ENCODE data around the gene DOC2B. TPM values are rescaled to one million over a fixed set of nuclear protein-coding genes. Genes with fewer than 3 reads are reported as not detected.
A peak's percentile ranks its signal among the peaks of the same experiment; 100 is the strongest.
"Not testable (repeated sequence)": the region's sequence is repeated elsewhere in the genome, so short reads cannot be mapped to it uniquely, and the experiment has no call there.

Gene DOC2B
- total and polyA plus RNA-seq, 2 donors, result 2.9 to 4.4 TPM

DNA sequence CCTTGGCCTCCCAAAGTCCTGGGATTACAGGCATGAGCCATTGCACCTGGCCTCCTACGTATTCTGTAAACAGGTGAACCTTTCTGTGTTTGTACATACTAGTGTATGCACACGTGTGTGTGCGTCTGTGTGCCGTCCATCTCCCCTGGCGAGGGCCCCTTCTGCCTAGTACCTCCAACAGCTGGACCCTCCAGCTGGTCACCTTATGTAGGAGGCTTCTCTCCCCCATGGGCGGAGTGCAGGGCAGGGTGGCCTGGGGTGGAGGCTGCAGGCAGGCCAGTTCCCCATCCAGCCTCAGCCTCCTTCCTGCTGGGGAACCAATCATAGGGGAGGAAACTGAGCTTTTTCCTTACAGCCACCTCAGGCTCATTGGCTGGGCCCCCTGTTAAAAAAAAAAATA, 24.4 kb upstream of the DOC2B start:
- no peak overlapping the region for H3K4me3 ChIP-seq (ENCODE audit: low read length in 2 of 2)
- WGBS, result 98% methylated on average over 6 of the region's 6 CpGs
- H3K9me3 ChIP-seq (ENCODE audit: control insufficient read depth in 2 of 2, insufficient read depth in 1 of 2, low read length in 1 of 2), result peaks cover 0 to 7% of the 10 kb centered on the region in 2 donors
- no peaks in the 10 kb centered on the region for H3K36me3 ChIP-seq (ENCODE audit: control insufficient read depth in 2 of 2, insufficient read depth in 2 of 2, low read length in 1 of 2)
- no peak overlapping the region for H3K27ac ChIP-seq (ENCODE audit: low read depth in 1 of 2, low read length in 1 of 2)
- H3K27me3 ChIP-seq (ENCODE audit: control insufficient read depth in 2 of 2, insufficient read depth in 1 of 2, low read length in 1 of 2), result no peaks in the 10 kb centered on the region
- DNase-seq (ENCODE audit: low read depth in 6 of 9, low spot score in 9 of 9), result no peak
- H3K4me1 ChIP-seq (ENCODE audit: control insufficient read depth in 2 of 2, insufficient read depth in 2 of 2, low read length in 2 of 2), result peaks cover 0 to 2% of the 10 kb centered on the region in 2 donors

DNA sequence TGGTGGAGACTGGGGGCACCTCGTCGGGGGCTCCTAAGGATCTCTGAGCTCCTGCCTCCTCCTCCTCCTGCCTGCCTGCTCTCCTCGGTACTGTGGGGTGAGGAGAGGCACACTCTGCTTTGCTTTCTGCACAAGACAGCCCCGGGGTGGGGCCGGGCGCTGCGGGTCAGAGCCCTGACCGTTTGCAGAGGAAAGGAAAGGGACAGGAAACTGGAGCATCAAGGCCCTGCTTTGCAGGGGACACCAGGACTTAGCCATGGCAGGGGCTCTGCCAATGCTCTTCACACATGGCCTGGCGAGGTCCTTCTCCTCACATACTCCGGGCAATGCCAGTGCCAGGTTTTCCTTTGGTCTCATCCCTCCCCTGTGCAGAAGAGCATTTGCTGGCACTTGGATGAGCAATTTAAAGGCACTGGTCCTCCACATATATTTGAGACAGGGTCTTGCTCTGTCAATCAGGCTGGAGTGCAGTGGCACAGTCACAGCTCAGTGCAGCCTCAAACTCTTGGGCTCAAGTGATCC, 23.8 kb upstream of the DOC2B start:
- no peak for DNase-seq (ENCODE audit: low read depth in 6 of 9, low spot score in 9 of 9)
- H3K9me3 ChIP-seq (ENCODE audit: control insufficient read depth in 2 of 2, insufficient read depth in 1 of 2, low read length in 1 of 2), result peaks cover 0 to 7% of the 10 kb centered on the region in 2 donors
- H3K27ac ChIP-seq (ENCODE audit: low read depth in 1 of 2, low read length in 1 of 2), result no peak overlapping the region

DNA sequence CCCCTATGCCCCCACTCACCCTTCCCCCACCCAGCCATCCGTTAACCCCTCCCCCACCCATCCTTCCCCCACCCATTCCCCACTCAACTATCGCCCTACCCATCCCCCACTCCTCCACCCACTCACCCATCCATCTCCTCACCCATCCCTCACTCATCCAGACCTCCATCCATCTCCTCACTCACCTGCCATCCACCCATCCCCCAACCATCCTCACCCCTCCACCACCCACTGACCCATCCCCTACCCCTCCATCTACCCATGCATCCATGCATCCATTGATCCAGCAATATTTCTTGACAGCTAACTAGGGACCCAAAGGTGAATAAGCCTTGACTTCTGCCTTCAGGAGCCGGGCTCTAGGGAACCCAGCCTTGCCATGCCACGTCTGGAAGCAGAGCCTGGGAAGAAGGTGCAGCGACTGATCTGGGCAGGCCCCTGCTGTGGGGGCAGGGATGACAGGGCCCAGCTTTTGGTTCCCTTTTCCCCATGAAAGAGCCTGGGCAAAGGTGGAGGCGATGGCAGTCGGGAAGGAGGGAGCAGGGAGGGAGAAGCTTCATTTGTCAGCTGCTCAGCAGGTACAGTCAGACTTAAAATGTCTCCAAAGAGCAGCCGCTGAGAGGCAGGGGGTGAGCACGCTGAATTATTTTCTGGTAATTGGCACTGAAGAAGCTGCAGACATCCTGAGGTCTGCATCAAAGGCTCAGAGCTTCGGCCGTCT, 23.1 kb upstream of the DOC2B start:
- H3K27ac ChIP-seq (ENCODE audit: low read depth in 1 of 2, low read length in 1 of 2), result no peak overlapping the region
- WGBS, result 71% methylated on average over 11 of the region's 11 CpGs

More for the DNA sequence above, 23.8 kb upstream of the DOC2B start:
- Histone ChIP-seq H3K36me3 (ENCODE audit: control insufficient read depth in 2 of 2, insufficient read depth in 2 of 2, low read length in 1 of 2) (no peaks in the 10 kb centered on the region), H3K4me3 (ENCODE audit: low read length in 2 of 2) (no peak overlapping the region), H3K27me3 (ENCODE audit: control insufficient read depth in 2 of 2, insufficient read depth in 1 of 2, low read length in 1 of 2) (no peaks in the 10 kb centered on the region), H3K4me1 (ENCODE audit: control insufficient read depth in 2 of 2, insufficient read depth in 2 of 2, low read length in 2 of 2) (peaks cover 0 to 7% of the 10 kb centered on the region in 2 donors)
- 56% methylated on average over 10 of the region's 10 CpGs for WGBS

DNA sequence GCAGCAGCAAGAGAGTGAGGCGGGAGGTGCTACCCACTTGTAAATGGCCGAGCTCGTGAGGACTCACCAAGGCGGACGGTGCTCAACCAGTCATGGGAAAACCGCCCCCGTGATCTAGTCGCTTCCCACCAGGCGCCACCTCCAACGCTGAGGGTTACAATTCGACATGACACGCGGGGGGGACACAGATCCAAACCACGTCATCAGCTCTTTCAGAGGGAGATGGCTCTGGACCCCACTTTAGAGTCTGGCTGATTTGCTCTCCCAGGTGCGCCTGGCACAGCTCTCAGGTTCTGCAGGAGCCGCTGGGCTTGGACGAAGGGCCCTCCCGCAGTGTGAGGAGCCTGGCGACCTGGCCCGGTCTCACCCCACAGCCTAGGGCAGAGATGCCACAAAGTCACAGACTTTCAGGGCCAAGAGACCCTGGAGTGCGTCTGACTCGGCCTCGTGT, 21.1 kb upstream of the DOC2B start:
- no peak for DNase-seq (ENCODE audit: low read depth in 6 of 9, low spot score in 9 of 9)
- Histone ChIP-seq H3K4me1 (ENCODE audit: control insufficient read depth in 2 of 2, insufficient read depth in 2 of 2, low read length in 2 of 2) (peaks cover 0 to 12% of the 10 kb centered on the region in 2 donors), H3K9me3 (ENCODE audit: control insufficient read depth in 2 of 2, insufficient read depth in 1 of 2, low read length in 1 of 2) (peaks cover 1 to 10% of the 10 kb centered on the region in 2 donors), H3K27me3 (ENCODE audit: control insufficient read depth in 2 of 2, insufficient read depth in 1 of 2, low read length in 1 of 2) (no peaks in the 10 kb centered on the region), H3K27ac (ENCODE audit: low read depth in 1 of 2, low read length in 1 of 2) (no peak overlapping the region), H3K4me3 (ENCODE audit: low read length in 2 of 2) (no peak overlapping the region), H3K36me3 (ENCODE audit: control insufficient read depth in 2 of 2, insufficient read depth in 2 of 2, low read length in 1 of 2) (no peaks in the 10 kb centered on the region)
- WGBS, result 87% methylated on average over 23 of the region's 23 CpGs

More for the DNA sequence above, 23.1 kb upstream of the DOC2B start:
- Histone ChIP-seq H3K4me3 (ENCODE audit: low read length in 2 of 2) (no peak overlapping the region), H3K4me1 (ENCODE audit: control insufficient read depth in 2 of 2, insufficient read depth in 2 of 2, low read length in 2 of 2) (peaks cover 0 to 11% of the 10 kb centered on the region in 2 donors), H3K27me3 (ENCODE audit: control insufficient read depth in 2 of 2, insufficient read depth in 1 of 2, low read length in 1 of 2) (no peaks in the 10 kb centered on the region), H3K9me3 (ENCODE audit: control insufficient read depth in 2 of 2, insufficient read depth in 1 of 2, low read length in 1 of 2) (peaks cover 0 to 7% of the 10 kb centered on the region in 2 donors), H3K36me3 (ENCODE audit: control insufficient read depth in 2 of 2, insufficient read depth in 2 of 2, low read length in 1 of 2) (no peaks in the 10 kb centered on the region)
- DNase-seq (ENCODE audit: low read depth in 6 of 9, low spot score in 9 of 9), result no peak

DNA sequence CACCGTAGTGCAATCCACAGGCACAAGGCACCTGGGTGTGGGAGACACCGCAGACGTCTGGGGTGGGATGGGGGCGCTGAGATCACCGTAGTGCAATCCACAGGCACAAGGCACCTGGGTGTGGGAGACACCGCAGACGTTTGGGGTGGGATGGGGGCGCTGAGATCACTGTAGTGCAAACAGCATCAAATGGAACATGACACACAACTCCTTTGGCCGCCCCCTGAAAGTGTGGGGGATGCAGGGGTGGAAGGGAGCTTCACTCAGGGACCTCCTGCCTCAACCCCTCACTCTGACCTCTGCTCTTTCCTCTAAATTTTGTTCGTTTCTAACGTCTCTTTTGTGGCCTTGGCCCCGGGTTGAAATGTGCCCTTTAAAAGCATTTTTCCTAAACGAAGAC, 20.3 kb upstream of the DOC2B start:
- not testable (repeated sequence) for H3K27me3 ChIP-seq (ENCODE audit: control insufficient read depth in 2 of 2, insufficient read depth in 1 of 2, low read length in 1 of 2); DNase-seq (ENCODE audit: low read depth in 6 of 9, low spot score in 9 of 9); H3K27ac ChIP-seq (ENCODE audit: low read depth in 1 of 2, low read length in 1 of 2); H3K4me3 ChIP-seq (ENCODE audit: low read length in 2 of 2); H3K36me3 ChIP-seq (ENCODE audit: control insufficient read depth in 2 of 2, insufficient read depth in 2 of 2, low read length in 1 of 2)
- WGBS, result 85% methylated on average over 11 of the region's 13 CpGs
- Histone ChIP-seq H3K9me3 (ENCODE audit: control insufficient read depth in 2 of 2, insufficient read depth in 1 of 2, low read length in 1 of 2) (peaks cover 1 to 11% of the 10 kb centered on the region in 2 donors), H3K4me1 (ENCODE audit: control insufficient read depth in 2 of 2, insufficient read depth in 2 of 2, low read length in 2 of 2) (peaks cover 0 to 12% of the 10 kb centered on the region in 2 donors)

DNA sequence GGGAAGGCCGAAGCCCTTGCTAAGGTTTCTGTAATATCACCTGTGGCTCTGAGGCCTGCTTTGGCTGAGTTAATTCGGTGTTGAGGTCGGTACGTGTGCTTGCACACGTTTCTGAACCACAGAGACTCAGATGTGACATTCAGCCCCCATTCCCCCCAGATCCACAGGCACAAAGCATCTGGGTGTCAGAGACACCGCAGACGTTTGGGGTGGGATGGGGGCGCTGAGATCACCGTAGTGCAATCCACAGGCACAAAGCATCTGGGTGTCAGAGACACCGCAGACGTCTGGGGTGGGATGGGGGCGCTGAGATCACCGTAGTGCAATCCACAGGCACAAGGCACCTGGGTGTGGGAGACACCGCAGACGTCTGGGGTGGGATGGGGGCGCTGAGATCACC, 19.8 kb upstream of the DOC2B start:
- H3K4me3 ChIP-seq (ENCODE audit: low read length in 2 of 2); H3K36me3 ChIP-seq (ENCODE audit: control insufficient read depth in 2 of 2, insufficient read depth in 2 of 2, low read length in 1 of 2); H3K27me3 ChIP-seq (ENCODE audit: control insufficient read depth in 2 of 2, insufficient read depth in 1 of 2, low read length in 1 of 2); H3K27ac ChIP-seq (ENCODE audit: low read depth in 1 of 2, low read length in 1 of 2); DNase-seq (ENCODE audit: low read depth in 6 of 9, low spot score in 9 of 9): not testable (repeated sequence)
- 90% methylated on average over 14 of the region's 16 CpGs for WGBS
- Histone ChIP-seq H3K9me3 (ENCODE audit: control insufficient read depth in 2 of 2, insufficient read depth in 1 of 2, low read length in 1 of 2) (peaks cover 1 to 11% of the 10 kb centered on the region in 2 donors), H3K4me1 (ENCODE audit: control insufficient read depth in 2 of 2, insufficient read depth in 2 of 2, low read length in 2 of 2) (peaks cover 0 to 12% of the 10 kb centered on the region in 2 donors)

DNA sequence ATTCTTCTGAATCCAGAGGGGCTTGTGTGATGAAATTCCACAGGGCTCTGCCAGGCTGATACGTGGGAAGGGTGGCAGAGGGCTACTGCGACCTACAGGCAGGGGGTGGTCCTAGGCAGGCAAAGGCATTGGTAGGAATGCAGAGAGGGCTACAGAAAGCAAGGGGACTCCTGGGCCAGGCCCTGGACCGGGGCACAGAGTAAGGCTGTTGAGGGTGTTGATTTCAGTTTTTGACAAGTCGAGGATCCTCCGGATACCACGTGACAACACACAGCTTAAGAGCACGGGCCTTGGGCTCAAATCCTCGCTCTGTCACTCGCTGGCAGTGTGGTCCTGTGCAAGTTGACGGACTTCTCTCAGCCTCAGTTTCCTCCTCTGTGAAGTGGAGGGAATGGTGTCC, 19.1 kb upstream of the DOC2B start:
- DNase-seq (ENCODE audit: low read depth in 6 of 9, low spot score in 9 of 9), result no peak
- Histone ChIP-seq H3K9me3 (ENCODE audit: control insufficient read depth in 2 of 2, insufficient read depth in 1 of 2, low read length in 1 of 2) (peaks cover 1 to 11% of the 10 kb centered on the region in 2 donors), H3K4me1 (ENCODE audit: control insufficient read depth in 2 of 2, insufficient read depth in 2 of 2, low read length in 2 of 2) (peaks cover 0 to 12% of the 10 kb centered on the region in 2 donors), H3K4me3 (ENCODE audit: low read length in 2 of 2) (no peak overlapping the region), H3K36me3 (ENCODE audit: control insufficient read depth in 2 of 2, insufficient read depth in 2 of 2, low read length in 1 of 2) (no peaks in the 10 kb centered on the region), H3K27ac (ENCODE audit: low read depth in 1 of 2, low read length in 1 of 2) (peak overlapping the region in 1 of 2 donors; percentile 67), H3K27me3 (ENCODE audit: control insufficient read depth in 2 of 2, insufficient read depth in 1 of 2, low read length in 1 of 2) (no peaks in the 10 kb centered on the region)
- WGBS, result 90% methylated on average over 10 of the region's 10 CpGs

DNA sequence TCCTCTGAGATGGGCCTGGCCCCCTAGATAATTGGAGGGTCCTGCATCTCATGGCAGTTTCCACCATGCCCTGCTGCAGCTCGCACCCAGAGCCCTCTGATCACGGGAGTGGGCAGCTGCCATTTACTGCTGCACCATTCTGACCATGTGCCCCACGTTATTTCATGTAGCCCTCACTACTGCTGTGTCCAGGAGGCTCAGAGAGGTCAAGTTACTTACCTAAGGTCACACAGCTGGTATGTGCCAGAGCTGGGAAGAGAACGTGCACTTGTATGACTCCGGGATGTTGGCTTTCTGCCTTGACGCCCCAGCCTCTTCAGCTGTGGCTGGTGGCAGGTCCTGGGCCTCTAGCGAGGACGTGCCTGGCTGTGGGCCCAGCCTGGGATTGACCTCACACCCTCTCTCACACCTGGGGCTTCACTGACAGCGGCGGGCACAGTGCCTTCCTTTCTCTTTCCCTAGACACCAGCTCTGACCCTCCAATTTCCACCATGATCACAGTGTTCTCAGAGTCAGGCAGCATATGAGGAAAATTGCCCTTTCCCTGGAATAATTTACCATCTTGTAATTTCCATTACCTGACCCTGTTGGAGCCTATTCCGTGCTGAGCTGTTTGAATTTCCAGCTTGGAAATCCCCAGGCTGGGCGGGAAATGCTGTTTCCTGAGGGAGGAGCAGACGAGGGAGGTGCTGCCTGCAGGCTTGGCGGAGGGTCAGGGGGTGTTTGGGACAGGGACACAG, 18.5 kb upstream of the DOC2B start:
- H3K9me3 ChIP-seq (ENCODE audit: control insufficient read depth in 2 of 2, insufficient read depth in 1 of 2, low read length in 1 of 2), result peaks cover 1 to 11% of the 10 kb centered on the region in 2 donors
- H3K36me3 ChIP-seq (ENCODE audit: control insufficient read depth in 2 of 2, insufficient read depth in 2 of 2, low read length in 1 of 2), result no peaks in the 10 kb centered on the region
- H3K27ac ChIP-seq (ENCODE audit: low read depth in 1 of 2, low read length in 1 of 2), result peak overlapping the region in 1 of 2 donors; percentile 67
- no peak overlapping the region for H3K4me3 ChIP-seq (ENCODE audit: low read length in 2 of 2)
- 87% methylated on average over 14 of the region's 14 CpGs for WGBS
- DNase-seq (ENCODE audit: low read depth in 6 of 9, low spot score in 9 of 9), result peak in 1 of 9 donors; percentile 11
- peaks cover 0 to 12% of the 10 kb centered on the region in 2 donors for H3K4me1 ChIP-seq (ENCODE audit: control insufficient read depth in 2 of 2, insufficient read depth in 2 of 2, low read length in 2 of 2)
- H3K27me3 ChIP-seq (ENCODE audit: control insufficient read depth in 2 of 2, insufficient read depth in 1 of 2, low read length in 1 of 2), result no peaks in the 10 kb centered on the region

DNA sequence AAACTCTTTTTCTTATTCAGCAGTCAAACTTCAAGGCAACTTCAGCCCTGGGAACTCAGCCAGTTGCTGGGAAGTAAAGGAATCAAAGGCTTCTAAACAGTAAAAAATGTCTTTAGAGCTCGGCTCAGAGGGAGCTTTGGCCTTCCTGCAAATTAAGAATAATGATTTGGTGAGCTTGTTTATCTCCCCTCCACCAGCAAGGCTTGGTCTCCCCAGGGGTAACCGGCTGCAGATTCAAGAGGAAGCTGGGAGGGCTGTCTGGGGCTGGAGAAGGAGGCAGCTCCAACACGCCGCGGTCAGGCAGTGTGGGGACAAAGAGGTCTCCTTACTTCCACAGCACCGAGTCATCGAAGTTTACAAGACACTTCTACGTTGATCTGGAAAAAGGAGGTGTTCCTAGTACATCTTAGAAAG, 17.7 kb upstream of the DOC2B start:
- H3K27ac ChIP-seq (ENCODE audit: low read depth in 1 of 2, low read length in 1 of 2), result peak overlapping the region in 1 of 2 donors; percentile 67
- 3% methylated on average over 8 of the region's 8 CpGs for WGBS
- no peak overlapping the region for H3K4me3 ChIP-seq (ENCODE audit: low read length in 2 of 2)
- H3K4me1 ChIP-seq (ENCODE audit: control insufficient read depth in 2 of 2, insufficient read depth in 2 of 2, low read length in 2 of 2), result peaks cover 0 to 12% of the 10 kb centered on the region in 2 donors
- H3K36me3 ChIP-seq (ENCODE audit: control insufficient read depth in 2 of 2, insufficient read depth in 2 of 2, low read length in 1 of 2), result no peaks in the 10 kb centered on the region
- DNase-seq (ENCODE audit: low read depth in 6 of 9, low spot score in 9 of 9), result no peak
- no peaks in the 10 kb centered on the region for H3K27me3 ChIP-seq (ENCODE audit: control insufficient read depth in 2 of 2, insufficient read depth in 1 of 2, low read length in 1 of 2)
- H3K9me3 ChIP-seq (ENCODE audit: control insufficient read depth in 2 of 2, insufficient read depth in 1 of 2, low read length in 1 of 2), result peaks cover 1 to 13% of the 10 kb centered on the region in 2 donors

Measured in thymus (tissue), 11 donors.